ENCODE measurements around the gene ZNF664. TPM values are rescaled to one million over a fixed set of nuclear protein-coding genes. Genes with fewer than 3 reads are reported as not detected.
A peak's percentile ranks its signal among the peaks of the same experiment; 100 is the strongest.
"Not testable (repeated sequence)": the region's sequence is repeated elsewhere in the genome, so short reads cannot be mapped to it uniquely, and the experiment has no call there.

Gene ZNF664
- total RNA-seq, 2 experiments from 2014 or later: 41.3 to 46.6 TPM

DNA sequence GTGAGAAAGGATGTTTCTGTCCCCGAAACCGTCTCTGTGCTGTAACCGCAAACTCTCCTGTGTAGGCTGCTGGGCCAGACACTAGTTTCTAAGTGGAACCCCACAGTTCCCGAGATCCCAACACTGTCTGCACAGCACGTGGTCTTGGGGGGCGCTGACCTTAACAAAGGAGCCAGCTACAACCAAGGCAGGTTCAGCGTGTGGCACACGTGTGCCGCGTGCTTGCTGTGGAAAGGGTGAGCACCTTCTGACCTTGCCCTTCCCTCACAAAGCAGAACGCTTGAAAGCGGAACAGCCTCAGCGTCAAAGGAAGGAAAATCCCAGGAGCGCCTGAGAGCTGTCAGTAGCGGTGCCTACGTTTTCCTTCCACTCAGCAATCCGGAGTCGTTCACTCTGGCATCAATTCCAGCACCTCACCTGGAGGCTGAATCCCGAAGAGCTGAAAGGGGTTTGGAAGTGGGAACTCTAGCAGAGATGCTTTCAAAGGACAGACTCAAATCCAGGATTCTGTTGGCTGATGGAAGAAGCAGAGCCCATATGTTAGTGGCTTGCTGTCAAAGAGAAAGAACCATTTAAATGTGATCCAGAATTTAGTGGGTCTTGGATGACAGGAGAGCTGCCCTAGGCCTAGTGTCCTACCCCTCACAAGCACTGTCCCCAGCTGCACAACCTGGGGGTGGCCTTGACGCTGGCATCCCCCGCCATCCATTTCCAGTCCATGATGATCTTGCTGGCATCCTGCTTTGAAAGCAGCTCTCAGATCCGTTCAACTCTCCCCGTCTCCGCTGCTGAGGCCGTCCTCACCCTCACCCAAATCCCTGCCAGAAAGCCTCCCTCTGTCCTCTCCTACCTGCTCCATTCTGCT, 27.5 kb upstream of the ZNF664 start:
- CTCF ChIA-PET: interaction anchor here (1.3 kb wide), 1 partner anchor 21 kb away, joined by 3 read pairs; no protein-coding TSS in a partner anchor
- POLR2A ChIA-PET: no interaction called here
- peaks cover 2% of the 10 kb centered on the region for H3K4me1 Mint-ChIP-seq
- H3K36me3 Mint-ChIP-seq (ENCODE audit: low read depth): peaks cover 14% of the 10 kb centered on the region
- H3K27ac Mint-ChIP-seq: no peak overlapping the region
- no peaks in the 10 kb centered on the region for H3K27me3 Mint-ChIP-seq
- H3K4me3 Mint-ChIP-seq: no peak overlapping the region
- no peak for DNase-seq
- H3K9me3 Mint-ChIP-seq: no peaks in the 10 kb centered on the region

DNA sequence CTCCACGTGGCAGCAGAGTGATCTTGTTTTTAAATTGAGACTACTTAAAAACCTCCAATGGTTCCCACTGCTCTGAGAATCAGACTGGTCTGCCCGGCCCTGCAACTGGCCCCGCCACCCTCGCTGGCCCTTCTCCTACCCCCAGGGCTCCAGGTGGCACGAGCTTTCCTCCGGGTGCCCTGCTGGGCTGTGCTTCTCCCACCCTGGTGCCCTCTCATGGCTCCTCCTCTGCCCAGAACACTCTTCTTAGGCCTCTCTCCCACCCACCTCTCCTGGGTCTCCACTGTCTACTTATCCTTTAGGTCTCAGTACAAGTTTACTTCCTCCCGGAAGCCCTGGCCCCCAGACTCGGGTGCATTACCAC, 26.9 kb upstream of the ZNF664 start:
- CTCF ChIA-PET: no interaction called here

GRCh38 chr12:123946516-123947505, 26.2 kb upstream of the ZNF664 start:
- H3K4me3 Mint-ChIP-seq; H3K27me3 Mint-ChIP-seq; H3K36me3 Mint-ChIP-seq (ENCODE audit: low read depth); POLR2A ChIA-PET; H3K9me3 Mint-ChIP-seq; H3K4me1 Mint-ChIP-seq; DNase-seq: not testable (repeated sequence)
- CTCF ChIA-PET: interaction anchor here (0.6 kb wide), 1 partner anchor 31 kb away, joined by 3 read pairs; no protein-coding TSS in a partner anchor
- H3K27ac Mint-ChIP-seq: peak overlapping the region; percentile 63

More for the DNA sequence above, 26.9 kb upstream of the ZNF664 start:
- H3K9me3 Mint-ChIP-seq: no peaks in the 10 kb centered on the region
- no peak overlapping the region for H3K4me3 Mint-ChIP-seq
- POLR2A ChIA-PET: no interaction called here
- no peaks in the 10 kb centered on the region for H3K27me3 Mint-ChIP-seq
- DNase-seq: no peak
- peaks cover 2% of the 10 kb centered on the region for H3K4me1 Mint-ChIP-seq
- H3K27ac Mint-ChIP-seq: peak overlapping the region; percentile 63
- H3K36me3 Mint-ChIP-seq (ENCODE audit: low read depth): peaks cover 14% of the 10 kb centered on the region

DNA sequence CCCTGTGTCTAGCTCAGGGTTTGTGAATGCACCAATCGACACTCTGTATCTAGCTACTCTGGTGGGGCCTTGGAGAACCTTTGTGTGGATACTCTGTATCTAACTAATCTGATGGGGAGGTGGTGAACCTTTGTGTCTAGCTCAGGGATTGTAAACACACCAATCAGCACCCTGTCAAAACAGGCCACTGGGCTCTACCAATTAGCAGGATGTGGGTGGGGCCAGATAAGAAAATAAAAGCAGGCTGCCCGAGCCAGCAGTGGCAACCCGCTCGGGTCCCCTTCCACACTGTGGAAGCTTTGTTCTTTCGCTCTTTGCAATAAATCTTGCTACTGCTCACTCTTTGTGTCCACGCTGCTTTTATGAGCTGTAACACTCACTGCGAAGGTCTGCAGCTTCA, 25.5 kb upstream of the ZNF664 start:
- H3K27ac Mint-ChIP-seq; H3K9me3 Mint-ChIP-seq; POLR2A ChIA-PET; H3K36me3 Mint-ChIP-seq (ENCODE audit: low read depth); H3K4me1 Mint-ChIP-seq; DNase-seq; H3K4me3 Mint-ChIP-seq; H3K27me3 Mint-ChIP-seq: not testable (repeated sequence)
- CTCF ChIA-PET: interaction anchor here (0.6 kb wide), 2 partner anchors 31 to 252 kb away, joined by 3 read pairs; no protein-coding TSS in a partner anchor

DNA sequence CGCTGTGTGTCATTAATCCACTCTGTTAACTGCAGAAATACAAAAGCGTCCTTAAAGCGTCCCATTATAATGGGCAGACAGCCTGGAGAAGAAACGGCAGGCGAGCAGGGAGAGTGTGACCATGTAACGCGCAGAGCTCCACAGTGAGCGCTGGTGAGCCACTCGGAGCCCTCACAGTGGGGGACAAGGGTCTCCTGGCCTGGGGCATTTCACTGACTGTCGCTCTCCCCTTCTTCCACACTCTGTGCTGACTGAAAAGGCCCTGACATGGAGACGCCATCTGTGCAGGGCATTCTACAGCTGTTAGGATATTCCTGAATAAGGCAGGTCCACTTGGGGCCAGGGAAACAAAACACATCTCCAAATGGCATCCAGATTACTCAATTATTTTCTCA, 24.6 kb upstream of the ZNF664 start:
- no peaks in the 10 kb centered on the region for H3K36me3 Mint-ChIP-seq (ENCODE audit: low read depth)
- no peaks in the 10 kb centered on the region for H3K27me3 Mint-ChIP-seq
- H3K4me3 Mint-ChIP-seq: no peak overlapping the region
- CTCF ChIA-PET: no interaction called here
- H3K27ac Mint-ChIP-seq: no peak overlapping the region
- H3K4me1 Mint-ChIP-seq: peaks cover 2% of the 10 kb centered on the region
- DNase-seq: no peak
- H3K9me3 Mint-ChIP-seq: no peaks in the 10 kb centered on the region
- POLR2A ChIA-PET: no interaction called here

- Mint-ChIP-seq H3K4me1 (peaks cover 2% of the 10 kb centered on the region), H3K9me3 (no peaks in the 10 kb centered on the region), H3K27me3 (no peaks in the 10 kb centered on the region), H3K36me3 (ENCODE audit: low read depth) (no peaks in the 10 kb centered on the region), H3K4me3 (no peak overlapping the region), H3K27ac (no peak overlapping the region)
- ChIA-PET CTCF (interaction anchor here (1.4 kb wide), 1 partner anchor 12 kb away, joined by 3 read pairs; no protein-coding TSS in a partner anchor), POLR2A (no interaction called here)
- DNase-seq: no peak
These were observed 23.9 kb upstream of the ZNF664 start for GRCh38 chr12:123948796-123949769.

DNA sequence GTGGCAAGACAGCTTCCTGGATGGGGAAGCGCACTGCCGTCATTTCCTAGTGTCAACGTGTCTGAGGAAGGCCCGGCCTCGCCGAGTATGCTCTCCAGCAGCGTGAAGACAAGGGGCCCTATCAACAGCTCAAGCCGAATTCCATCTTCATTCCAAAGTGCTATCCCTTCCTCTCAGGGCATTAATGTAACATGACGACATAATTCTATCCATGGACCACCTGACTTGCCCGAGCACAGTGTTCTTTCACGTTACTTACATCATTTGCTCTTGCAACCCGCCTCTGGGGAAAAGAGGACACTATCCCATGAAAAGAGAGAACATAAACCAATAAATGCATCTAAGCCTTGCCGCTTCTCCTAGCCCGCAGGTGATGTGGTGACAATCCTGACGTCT, 23.2 kb upstream of the ZNF664 start:
- no peaks in the 10 kb centered on the region for H3K27me3 Mint-ChIP-seq
- no peak for DNase-seq
- no peaks in the 10 kb centered on the region for H3K4me1 Mint-ChIP-seq
- CTCF ChIA-PET: interaction anchor here (1.4 kb wide), 1 partner anchor 11 kb away, joined by 3 read pairs; no protein-coding TSS in a partner anchor
- POLR2A ChIA-PET: no interaction called here
- H3K4me3 Mint-ChIP-seq: no peak overlapping the region
- H3K27ac Mint-ChIP-seq: no peak overlapping the region
- no peaks in the 10 kb centered on the region for H3K36me3 Mint-ChIP-seq (ENCODE audit: low read depth)
- H3K9me3 Mint-ChIP-seq: no peaks in the 10 kb centered on the region

DNA sequence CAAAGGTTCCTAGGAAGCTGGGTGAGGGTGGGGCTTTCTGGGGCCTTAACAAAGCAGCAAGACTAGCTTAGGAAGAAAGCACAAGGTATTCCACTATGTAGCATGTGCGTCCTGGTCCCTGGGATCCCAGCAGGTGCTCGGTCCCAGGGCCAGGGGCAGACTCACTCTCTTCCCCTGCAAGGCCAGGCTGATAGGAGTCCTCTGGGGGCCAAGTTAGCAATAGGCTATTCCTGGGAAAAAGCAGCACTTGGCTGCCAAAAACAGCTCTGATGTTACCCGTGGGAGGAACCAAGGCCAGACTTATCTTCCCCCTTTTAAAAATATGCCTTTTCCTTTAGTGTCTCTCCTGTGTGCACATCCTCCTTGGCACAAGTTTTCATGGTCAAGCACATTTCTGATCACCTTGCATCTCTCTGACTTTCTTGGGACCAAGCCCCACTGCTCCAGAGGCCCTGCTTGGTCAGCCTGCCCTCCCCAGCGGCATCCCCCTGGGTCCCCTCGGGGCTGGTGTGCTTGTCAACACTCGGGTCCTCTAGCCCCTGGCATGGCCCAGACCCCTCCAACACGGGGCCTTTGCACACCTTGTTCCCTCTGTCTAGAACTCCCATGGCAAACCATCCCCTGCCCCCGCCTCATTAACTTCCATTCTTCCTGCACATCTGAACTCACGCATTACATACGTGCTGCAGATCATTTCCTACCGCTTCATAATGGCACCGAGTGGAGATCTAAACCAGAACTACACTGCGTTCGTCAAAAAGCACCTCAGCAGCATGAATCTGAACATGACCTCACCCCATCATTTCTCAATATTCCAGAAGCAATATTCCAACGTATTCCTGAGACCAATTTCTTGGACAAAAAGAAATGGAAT, 22.3 kb upstream of the ZNF664 start:
- Mint-ChIP-seq H3K27ac (no peak overlapping the region), H3K9me3 (no peaks in the 10 kb centered on the region), H3K4me3 (no peak overlapping the region), H3K27me3 (no peaks in the 10 kb centered on the region), H3K36me3 (ENCODE audit: low read depth) (no peaks in the 10 kb centered on the region), H3K4me1 (no peaks in the 10 kb centered on the region)
- ChIA-PET POLR2A (interaction anchor here (0.7 kb wide), 1 partner anchor 851 kb away, joined by 3 read pairs; no protein-coding TSS in a partner anchor), CTCF (interaction anchor here (0.8 to 1.4 kb wide), 2 partner anchors 10 to 20 kb away, joined by 3 read pairs; no protein-coding TSS in a partner anchor)
- no peak for DNase-seq

DNA sequence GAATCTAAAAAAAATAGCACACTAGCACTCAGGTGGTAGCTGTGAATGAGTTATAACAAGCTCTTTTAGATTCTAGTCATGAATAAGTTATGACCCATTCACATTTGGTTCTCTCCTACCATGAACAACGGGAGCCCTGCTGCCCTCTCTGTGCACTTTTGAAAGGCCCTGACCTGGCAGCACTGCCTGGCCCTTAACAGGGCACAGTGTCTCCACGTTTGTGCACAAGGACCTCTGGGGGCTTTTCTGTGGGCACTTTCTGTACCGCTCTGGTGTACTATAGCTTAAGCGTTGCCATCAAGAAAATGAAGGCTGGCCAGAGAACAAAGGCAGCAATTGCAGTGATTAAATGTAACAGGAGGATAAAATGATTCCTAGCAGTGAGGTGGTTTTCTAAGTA, 21.5 kb upstream of the ZNF664 start:
- H3K27ac Mint-ChIP-seq: no peak overlapping the region
- CTCF ChIA-PET: interaction anchor here (0.8 to 1.0 kb wide), 2 partner anchors 9 to 21 kb away, joined by 3 read pairs; no protein-coding TSS in a partner anchor

GRCh38 chr12:123952037-123952436, 21.0 kb upstream of the ZNF664 start:
- no peaks in the 10 kb centered on the region for H3K4me1 Mint-ChIP-seq
- no peak for DNase-seq
- H3K4me3 Mint-ChIP-seq: no peak overlapping the region
- no peak overlapping the region for H3K27ac Mint-ChIP-seq
- no peaks in the 10 kb centered on the region for H3K9me3 Mint-ChIP-seq
- POLR2A ChIA-PET: no interaction called here
- H3K27me3 Mint-ChIP-seq: no peaks in the 10 kb centered on the region
- CTCF ChIA-PET: interaction anchor here (1.0 kb wide), 1 partner anchor 8 kb away, joined by 3 read pairs; no protein-coding TSS in a partner anchor
- H3K36me3 Mint-ChIP-seq (ENCODE audit: low read depth): no peaks in the 10 kb centered on the region

More for the DNA sequence above, 21.5 kb upstream of the ZNF664 start:
- no peaks in the 10 kb centered on the region for H3K4me1 Mint-ChIP-seq
- POLR2A ChIA-PET: interaction anchor here (0.7 kb wide), 1 partner anchor 850 kb away, joined by 3 read pairs; no protein-coding TSS in a partner anchor
- H3K9me3 Mint-ChIP-seq: no peaks in the 10 kb centered on the region
- no peak for DNase-seq
- no peak overlapping the region for H3K4me3 Mint-ChIP-seq
- no peaks in the 10 kb centered on the region for H3K27me3 Mint-ChIP-seq
- H3K36me3 Mint-ChIP-seq (ENCODE audit: low read depth): no peaks in the 10 kb centered on the region

GRCh38 chr12:123954647-123955350, 18.2 kb upstream of the ZNF664 start:
- Mint-ChIP-seq H3K9me3 (no peaks in the 10 kb centered on the region), H3K27ac (no peak overlapping the region), H3K4me1 (no peaks in the 10 kb centered on the region), H3K4me3 (no peak overlapping the region), H3K36me3 (ENCODE audit: low read depth) (no peaks in the 10 kb centered on the region), H3K27me3 (no peaks in the 10 kb centered on the region)
- ChIA-PET POLR2A (no interaction called here), CTCF (interaction anchor here (1.0 kb wide), 1 partner anchor 9 kb away, joined by 3 read pairs; no protein-coding TSS in a partner anchor)
- no peak for DNase-seq

Measured in activated CD4-positive, alpha-beta T cell treated with anti-CD3 and anti-CD28 coated beads, Interleukin-2, amount 10 ng/mL, durations not matched to agents 7 days and 5 days (primary cell).